HL-60/S4 treated with phorbol 12-myristate 13-acetate at 8.2 ng/mL for 4 days and 3 days (cell line): ENCODE results near the gene TJP3.
"Not testable (repeated sequence)": the region's sequence is repeated elsewhere in the genome, so short reads cannot be mapped to it uniquely, and the experiment has no call there.

ENCODE experiments used
- in situ Hi-C: fragments of 300-500 bp; cut with MboI; formaldehyde crosslinking; loops from 2 replicates; pipeline ENCODE4 v1.15.0; 2022; ENCODE audit warnings: low sequenced_read_pairs

Gene TJP3

DNA sequence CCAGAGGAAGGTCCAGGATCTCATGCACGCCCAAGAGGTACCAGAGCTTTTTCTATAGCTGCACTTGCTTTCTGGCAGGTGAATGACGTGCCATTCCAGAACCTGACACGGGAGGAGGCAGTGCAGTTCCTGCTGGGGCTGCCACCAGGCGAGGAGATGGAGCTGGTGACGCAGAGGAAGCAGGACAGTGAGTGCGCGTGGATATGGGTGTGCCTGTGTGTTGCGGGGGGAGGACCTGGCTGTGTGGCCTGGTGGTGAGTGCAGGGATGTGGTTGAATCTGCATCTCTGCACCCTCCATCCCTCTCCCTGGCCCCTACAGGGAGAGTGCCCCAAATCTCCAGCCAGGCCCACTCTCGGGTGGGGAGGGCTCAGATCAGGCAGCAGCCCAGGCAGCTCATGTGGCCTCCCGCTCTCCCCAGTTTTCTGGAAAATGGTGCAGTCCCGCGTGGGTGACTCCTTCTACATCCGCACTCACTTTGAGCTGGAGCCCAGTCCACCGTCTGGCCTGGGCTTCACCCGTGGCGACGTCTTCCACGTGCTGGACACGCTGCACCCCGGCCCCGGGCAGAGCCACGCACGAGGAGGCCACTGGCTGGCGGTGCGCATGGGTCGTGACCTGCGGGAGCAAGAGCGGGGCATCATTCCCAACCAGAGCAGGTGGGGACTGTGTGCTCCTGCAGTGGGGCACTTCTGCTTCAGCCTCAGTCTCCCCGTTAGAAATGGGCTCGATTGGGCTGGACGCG lies 30.5 kb downstream of the TJP3 start:
- in situ Hi-C loops, result no loop called here

DNA sequence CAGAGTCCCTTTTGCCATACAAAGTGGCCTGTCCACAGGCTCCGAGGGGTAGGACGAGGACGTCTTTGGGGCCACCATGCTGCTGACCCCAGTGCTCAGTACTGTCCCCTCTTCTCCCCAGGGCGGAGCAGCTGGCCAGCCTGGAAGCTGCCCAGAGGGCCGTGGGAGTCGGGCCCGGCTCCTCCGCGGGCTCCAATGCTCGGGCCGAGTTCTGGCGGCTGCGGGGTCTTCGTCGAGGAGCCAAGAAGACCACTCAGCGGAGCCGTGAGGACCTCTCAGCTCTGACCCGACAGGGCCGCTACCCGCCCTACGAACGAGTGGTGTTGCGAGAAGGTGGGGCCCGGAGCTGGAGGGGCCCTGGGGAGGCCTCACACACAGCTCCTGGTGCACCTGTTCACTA lies 32.2 kb downstream of the TJP3 start:
- in situ Hi-C loops, result no loop called here

- in situ Hi-C loops, result no loop called here
Observed at GRCh38 chr19:3743486-3743885, 35.3 kb downstream of the TJP3 start.

DNA sequence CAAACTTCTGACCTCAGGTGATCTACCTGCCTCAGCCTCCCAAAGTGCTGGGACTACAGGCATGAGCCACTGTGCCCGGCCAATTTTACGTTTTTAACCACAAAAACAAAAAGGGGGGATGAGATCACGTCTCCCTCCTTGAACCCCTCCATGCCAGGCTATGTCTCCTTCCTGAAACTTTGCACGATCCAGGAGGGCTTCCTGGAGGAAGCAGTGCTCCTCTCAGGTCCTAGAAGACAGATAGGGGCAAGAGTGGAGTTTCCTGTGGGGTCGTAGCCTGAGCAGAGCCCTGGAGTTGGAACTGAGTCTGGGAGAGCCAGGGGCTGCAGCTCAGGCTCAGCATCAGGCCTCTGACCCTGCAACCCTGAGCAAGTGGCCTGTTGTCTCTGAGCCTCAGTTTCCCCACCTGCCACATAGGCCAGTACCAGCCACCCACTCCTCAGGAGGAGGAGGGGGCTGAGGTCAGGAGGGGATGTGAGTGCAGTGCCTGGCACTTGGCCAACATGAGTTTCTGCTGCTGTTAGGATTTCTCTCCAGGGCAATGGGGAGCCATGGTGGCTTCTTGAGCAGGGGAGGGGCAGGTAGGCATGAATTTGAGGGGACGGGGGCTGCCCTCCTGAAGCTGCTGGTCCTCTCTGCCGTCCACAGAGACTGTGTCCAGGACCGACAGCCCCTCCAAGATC lies 37.3 kb downstream of the TJP3 start:
- in situ Hi-C loops, result no loop called here

DNA sequence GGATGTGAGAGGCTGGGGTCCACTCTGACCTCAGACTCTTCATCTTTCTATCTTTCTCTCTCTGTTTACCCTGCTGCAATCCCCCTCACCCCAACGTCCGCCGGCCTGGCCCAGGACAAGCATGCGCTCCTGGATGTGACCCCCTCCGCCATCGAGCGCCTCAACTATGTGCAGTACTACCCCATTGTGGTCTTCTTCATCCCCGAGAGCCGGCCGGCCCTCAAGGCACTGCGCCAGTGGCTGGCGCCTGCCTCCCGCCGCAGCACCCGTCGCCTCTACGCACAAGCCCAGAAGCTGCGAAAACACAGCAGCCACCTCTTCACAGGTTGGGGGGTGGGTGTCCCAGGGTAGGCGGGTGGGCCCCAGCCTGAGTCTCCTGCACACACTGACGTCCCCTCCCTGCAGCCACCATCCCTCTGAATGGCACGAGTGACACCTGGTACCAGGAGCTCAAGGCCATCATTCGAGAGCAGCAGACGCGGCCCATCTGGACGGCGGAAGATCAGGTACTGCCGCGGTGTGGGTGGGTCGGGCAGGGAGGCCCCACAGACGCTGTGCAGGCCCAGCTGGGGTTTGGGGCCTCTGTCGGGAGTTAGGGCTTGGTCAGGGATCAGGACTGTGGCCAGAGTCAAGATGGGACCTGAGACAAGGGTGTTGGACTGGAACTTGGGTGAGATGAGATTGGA lies 38.3 kb downstream of the TJP3 start:
- in situ Hi-C loops, result no loop called here

- in situ Hi-C loops, result no loop called here
Observed at GRCh38 chr19:3748965-3749364, 40.8 kb downstream of the TJP3 start.

DNA sequence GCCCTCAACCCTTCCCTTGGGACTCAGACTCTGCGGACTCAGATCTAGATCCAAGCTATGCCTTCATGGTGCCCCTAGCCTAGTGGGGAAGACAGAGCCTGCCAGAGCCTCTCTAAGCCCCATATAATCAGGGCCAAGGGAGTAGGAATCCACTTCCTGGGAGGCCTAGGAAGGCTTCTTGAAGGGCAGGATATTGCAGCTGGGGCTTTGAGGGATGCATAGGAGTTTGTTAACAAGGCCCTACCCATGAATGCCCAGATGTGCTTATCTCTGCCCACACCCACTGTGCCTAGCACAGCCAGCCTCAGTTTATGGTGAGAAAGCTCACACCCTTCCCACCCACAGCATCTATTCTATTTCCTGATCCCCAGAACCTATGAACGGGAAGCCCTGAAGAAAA lies 42.0 kb downstream of the TJP3 start:
- in situ Hi-C loops, result no loop called here

GRCh38 chr19:3751236-3751635 lies 43.1 kb downstream of the TJP3 start:
- in situ Hi-C loops, result no loop called here

DNA sequence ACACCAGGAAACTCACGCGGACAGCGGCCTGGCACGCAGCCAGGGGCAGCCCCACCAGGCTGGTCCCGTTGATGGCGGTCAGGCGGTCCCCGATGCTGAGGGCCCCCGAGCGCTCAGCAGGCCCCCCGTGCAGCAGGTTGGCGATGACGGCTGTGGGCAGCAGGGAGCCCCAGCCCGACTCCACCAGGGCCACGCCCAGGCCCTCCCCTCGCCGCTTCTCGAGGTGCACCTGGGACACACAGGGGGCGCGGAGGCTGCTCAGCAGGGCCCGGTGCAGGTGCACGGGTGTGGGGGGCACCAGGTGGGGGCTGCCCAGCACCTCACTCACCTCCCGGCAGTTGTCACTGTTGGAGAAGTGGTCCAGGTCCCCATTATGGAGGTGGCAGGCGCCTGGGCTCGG lies 44.3 kb downstream of the TJP3 start:
- in situ Hi-C loops, result no loop called here

DNA sequence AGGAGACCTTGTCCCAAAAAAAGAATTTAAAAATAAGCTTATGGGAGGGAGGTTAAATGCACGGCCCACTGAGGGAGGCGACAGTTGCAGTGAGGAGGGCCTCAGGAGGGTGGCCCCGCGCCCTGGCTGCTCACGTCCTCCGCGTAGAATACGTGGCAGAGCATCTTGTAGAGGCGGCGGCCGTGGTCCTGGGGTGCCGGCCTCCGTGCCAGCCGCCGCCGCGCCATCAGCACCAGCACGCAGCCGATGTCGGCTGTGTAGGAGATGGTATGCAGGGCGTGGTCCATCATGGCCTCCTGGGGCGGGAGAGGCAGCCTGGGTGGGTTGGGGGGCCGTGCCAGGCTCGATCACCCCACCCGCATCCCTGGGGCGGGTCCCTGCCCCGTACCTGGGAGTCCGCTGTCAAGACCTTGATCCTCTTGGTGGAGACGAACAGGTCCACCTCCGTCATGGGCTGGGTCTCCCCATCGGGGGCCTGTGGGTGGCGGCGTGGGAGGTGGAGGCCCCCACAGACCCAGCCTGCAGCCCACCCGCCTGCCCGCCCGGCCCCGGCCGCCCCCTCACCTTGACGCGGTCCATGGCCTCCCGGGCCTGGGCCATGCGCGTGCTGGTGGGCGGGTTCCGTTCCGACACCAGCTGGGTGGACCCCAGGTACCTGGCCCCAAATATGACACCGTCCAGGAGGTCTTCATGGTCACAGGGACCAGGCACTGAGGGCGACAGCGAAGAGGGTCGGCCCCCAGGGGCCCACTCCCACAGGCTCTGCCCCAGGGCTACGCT lies 45.6 kb downstream of the TJP3 start:
- in situ Hi-C loops, result no loop called here

DNA sequence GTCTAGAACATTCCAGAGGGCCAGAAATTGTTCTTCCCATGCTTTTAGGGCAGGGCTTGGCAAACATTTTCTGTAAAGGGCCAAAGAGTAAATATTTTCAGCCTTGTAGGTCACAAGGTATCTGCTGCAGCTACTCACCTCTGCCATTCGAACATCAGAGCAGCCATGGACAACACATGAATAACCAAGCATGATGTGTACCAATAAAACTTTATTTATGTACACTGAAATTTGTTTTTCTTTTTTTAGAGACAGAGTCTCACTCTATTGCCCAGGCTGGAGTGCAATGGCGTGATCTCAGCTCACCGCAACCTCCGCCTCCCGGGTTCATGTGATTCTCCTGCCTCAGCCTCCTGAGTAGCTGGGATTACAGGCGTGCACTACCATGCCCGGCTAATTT lies 49.5 kb downstream of the TJP3 start:
- in situ Hi-C loops, result not testable (repeated sequence)

- in situ Hi-C loops, result not testable (repeated sequence)
Observed at GRCh38 chr19:3758297-3758696, 50.1 kb downstream of the TJP3 start.

GRCh38 chr19:3759482-3760254 lies 51.5 kb downstream of the TJP3 start:
- in situ Hi-C loops, result no loop called here

- in situ Hi-C loops, result no loop called here
Observed at GRCh38 chr19:3760871-3761361, 52.7 kb downstream of the TJP3 start.

DNA sequence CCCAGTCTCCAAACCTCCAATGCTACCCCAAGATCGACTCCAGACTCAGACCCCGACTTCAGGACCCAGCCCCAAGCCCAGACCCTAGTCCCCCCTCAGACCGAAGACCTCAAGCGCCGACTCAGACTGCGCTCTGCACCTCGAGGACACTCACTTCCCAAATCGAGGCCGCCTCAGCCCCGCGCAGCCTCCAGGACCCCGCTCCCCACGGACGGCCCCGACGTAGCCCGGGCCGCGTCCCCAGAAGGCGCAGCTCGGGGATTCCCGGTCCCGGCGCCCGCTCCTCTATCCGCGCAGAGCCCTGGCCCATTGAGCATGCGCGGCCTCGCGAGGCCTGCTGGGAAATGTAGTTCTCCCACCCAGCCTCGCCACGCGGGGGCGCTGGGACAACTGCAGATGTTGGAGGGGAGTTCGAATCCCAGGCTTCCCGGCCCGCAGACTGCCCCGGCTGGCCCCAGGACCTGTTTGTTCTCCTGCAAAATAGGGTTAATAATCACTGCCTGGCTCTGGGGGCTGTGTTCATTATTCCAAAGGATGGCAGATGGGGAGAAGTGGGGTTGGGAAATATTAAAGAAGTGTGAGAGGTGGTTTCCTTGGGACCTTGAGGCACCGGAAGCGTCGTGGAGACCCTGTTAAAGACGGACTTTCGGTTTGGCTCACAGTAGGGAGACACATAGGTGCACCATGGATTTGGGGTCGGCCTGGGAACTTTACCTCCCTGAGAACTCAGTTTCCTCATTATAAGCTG lies 53.4 kb downstream of the TJP3 start, which contains the start of gene APBA3:
Gene APBA3, minus strand, starts transcription at position 311 of the 748 bp plus-strand sequence. CDS start 1,428 bp downstream, outside the sequence.
- in situ Hi-C loops, result no loop called here

- in situ Hi-C loops, result no loop called here
Observed at GRCh38 chr19:3762130-3762473, 53.9 kb downstream of the TJP3 start.

- in situ Hi-C loops, result no loop called here
Observed at GRCh38 chr19:3762501-3763459, 54.6 kb downstream of the TJP3 start, which contains the start of gene MRPL54. Gene MRPL54 (plus strand): TSS chr19:3762682. CDS start chr19:3762701, 19 bp downstream.

GRCh38 chr19:3765121-3765520 lies 56.9 kb downstream of the TJP3 start:
- in situ Hi-C loops, result no loop called here
